Rectal smooth muscle tissue (tissue), 1 donor: ENCODE data around the gene NUCB1.

Experiments
- H3K27ac ChIP-seq: one replicate; pipeline ENCODE4 v1.7.0; 2013; ENCODE audit warnings: low read depth, low read length, inconsistent platforms
- H3K27me3 ChIP-seq: one replicate; pipeline ENCODE4 v1.7.0; 2013; ENCODE audit warnings: low read length; ENCODE audit not compliant: control insufficient read depth, insufficient read depth
- H3K36me3 ChIP-seq: one replicate; pipeline ENCODE4 v1.7.0; 2013; ENCODE audit warnings: low read length; ENCODE audit not compliant: control insufficient read depth, insufficient read depth
- H3K4me1 ChIP-seq: one replicate; pipeline ENCODE4 v1.7.0; 2013; ENCODE audit warnings: low read length; ENCODE audit not compliant: control insufficient read depth, insufficient read depth
- H3K4me3 ChIP-seq: one replicate; pipeline ENCODE4 v1.7.0; 2013; ENCODE audit warnings: low read length
- H3K9ac ChIP-seq: one replicate; pipeline ENCODE4 v1.7.0; 2013; ENCODE audit warnings: low read length

The NUCB1 gene

DNA sequence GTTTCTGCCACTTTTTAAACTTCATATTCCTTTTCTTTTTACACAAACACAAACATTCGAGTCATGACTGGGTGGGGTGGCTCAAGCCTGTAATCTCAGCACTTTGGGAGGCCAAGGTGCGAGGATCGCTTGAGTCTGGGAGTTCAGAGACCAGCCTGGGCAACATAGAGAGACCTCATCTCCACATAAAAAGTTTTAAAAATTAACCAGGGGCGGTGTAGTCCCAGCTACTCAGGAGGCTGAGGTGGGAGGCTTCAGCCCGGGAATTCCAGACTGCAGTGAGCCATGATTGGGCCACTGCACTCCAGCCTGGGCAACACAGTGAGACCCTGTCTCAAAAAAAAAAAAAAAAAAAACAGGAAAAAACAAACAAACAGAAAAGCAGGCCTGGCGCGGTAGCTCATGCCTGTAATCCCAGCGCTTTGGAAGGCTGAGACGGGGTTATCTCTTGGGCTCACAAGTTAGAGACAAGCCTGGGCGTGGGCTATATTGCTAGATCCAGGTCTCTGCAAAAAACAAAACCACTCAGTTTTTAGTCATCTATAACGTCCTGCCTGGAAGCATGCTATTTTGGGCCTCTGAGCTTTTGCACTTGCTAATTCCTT lies 54.0 kb downstream of the NUCB1 start:
- peak overlapping the region; percentile 58 for H3K4me3 ChIP-seq
- no peak overlapping the region for H3K9ac ChIP-seq
- H3K36me3 ChIP-seq: no peaks in the 10 kb centered on the region
- peak overlapping the region; percentile 86 for H3K27ac ChIP-seq
- H3K4me1 ChIP-seq: peaks cover 4% of the 10 kb centered on the region
- no peaks in the 10 kb centered on the region for H3K27me3 ChIP-seq

DNA sequence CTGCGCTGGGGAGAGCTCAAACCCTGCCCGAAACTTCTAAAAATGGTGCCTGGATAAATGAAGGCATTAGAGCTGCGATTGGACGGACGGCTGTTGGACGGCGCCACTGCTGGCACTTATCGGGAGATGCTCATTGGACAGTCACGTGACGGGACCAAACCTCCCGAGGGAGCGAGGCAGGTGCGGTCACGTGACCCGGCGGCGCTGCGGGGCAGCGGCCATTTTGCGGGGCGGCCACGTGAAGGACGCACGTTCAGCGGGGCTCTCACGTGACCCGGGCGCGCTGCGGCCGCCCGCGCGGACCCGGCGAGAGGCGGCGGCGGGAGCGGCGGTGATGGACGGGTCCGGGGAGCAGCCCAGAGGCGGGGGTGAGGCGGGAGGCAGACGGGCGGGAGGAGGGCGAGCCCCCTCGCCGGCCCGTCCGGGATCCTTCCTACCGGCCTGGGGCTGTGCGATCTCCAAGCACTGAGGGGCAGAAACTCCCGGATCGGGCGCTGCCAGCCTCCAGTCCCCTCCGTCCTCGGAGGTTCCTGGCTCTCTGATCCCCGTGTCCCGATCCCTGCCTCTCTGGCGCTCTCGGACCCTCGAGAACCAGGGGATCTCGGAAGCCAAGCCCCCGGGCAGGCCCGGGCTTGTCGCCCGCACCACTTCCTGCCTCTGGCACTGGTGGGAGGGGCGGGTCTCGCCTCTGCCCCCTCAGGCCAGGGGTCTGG lies 54.6 kb downstream of the NUCB1 start, which contains the start of gene BAX:
BAX (plus strand) TSS at position 281 of the 713 bp plus-strand sequence; CDS start at position 335, 54 bp downstream.
- H3K27me3 ChIP-seq: no peaks in the 10 kb centered on the region
- H3K27ac ChIP-seq: peak within 1 kb of the TSS; percentile 86
- peak within 1 kb of the TSS; percentile 97 for H3K4me3 ChIP-seq
- peak within 1 kb of the TSS; percentile 100 for H3K9ac ChIP-seq
- no peaks in the 10 kb centered on the region for H3K36me3 ChIP-seq
- H3K4me1 ChIP-seq: peaks cover 4% of the 10 kb centered on the region

DNA sequence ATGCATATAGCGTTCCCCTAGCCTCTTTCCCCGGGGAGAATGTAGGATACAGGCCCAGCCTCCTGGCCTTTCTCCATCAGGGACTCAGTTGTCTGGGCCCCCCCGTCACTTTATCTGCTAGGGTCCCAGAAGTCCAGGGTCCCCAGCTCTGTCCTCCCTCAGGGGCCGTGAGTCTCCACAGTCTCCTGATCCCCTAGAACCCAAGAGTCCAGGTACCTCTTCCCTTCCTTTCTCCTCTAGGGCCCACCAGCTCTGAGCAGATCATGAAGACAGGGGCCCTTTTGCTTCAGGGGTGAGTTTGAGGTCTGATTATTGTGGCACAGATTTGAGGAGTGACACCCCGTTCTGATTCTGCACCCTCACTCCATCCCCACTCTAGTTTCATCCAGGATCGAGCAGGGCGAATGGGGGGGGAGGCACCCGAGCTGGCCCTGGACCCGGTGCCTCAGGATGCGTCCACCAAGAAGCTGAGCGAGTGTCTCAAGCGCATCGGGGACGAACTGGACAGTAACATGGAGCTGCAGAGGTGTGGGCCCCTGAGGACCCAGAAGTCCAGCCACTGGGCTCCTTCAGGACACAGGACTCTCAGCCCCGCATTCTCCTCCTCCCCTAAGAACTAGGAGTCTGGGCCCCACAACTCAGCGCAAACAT lies 55.3 kb downstream of the NUCB1 start:
- Histone ChIP-seq H3K27ac (peak overlapping the region; percentile 86), H3K4me3 (peak overlapping the region; percentile 97), H3K9ac (peak overlapping the region; percentile 100), H3K4me1 (peaks cover 4% of the 10 kb centered on the region), H3K27me3 (no peaks in the 10 kb centered on the region), H3K36me3 (no peaks in the 10 kb centered on the region)

DNA sequence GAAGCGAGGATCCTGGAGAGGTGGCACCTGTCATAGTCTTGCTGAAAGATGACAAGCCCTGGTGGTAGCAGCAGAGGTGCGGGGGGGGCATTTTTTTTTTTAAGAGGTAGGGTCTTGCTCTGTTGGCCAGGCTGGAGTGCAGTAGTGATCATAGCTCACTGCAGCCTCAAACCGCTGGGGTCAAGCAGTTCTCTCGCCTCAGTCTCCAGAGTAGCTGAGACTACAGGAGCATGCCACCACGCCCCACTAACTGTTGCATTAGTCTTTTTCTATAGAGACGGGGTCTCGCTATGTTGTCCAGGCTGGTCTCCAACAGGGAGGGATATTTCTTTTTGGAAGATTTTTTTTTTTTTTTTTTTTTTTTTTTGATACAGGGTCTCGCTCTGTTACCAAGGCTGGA lies 57.9 kb downstream of the NUCB1 start:
- no peak overlapping the region for H3K4me3 ChIP-seq
- H3K27me3 ChIP-seq: no peaks in the 10 kb centered on the region
- no peak overlapping the region for H3K27ac ChIP-seq
- H3K36me3 ChIP-seq: no peaks in the 10 kb centered on the region
- peaks cover 4% of the 10 kb centered on the region for H3K4me1 ChIP-seq
- no peak overlapping the region for H3K9ac ChIP-seq

DNA sequence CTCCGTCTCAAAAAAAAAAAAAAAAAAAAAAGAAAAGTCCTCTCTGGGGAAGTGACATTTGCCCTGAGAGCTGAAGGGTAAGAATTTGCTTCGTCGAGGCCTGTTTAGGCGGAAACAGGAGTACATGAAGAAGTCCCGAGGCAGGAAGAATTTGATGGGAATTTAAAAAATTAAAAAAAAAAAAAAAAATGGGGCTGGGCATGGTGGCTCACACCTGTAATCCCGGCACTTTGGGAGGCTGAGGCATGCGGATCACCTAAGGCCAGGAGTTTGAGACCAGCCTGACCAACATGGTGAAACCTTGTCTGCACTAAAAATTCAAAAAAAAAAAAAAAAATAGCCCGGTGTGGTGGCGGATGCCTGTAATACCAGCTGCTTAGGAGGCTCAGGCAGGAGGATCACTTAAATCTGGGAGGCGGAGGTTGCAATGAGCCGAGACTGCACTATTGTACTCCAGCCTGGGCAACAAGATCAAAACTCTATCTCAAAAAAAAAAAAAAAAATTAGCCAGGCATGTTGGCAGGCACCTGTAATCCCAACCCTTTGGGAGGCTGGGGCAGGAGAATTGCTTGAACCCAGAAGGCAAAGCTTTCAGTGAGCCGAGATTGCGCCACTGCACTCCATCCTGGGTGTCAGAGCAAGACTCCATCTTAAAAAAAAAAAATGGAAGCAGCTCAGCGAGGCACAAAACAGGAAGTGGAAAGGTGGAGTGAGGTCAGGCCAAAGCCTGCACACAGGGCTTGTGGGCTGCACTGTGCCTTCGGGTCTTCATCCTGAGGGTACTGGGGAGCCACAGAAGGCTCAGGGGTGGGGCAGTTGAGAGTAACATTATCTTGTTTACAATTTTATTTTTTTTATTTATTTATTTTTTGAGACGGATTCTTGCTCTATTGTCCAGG lies 59.5 kb downstream of the NUCB1 start:
- Histone ChIP-seq H3K27me3 (no peaks in the 10 kb centered on the region), H3K4me1 (peaks cover 19% of the 10 kb centered on the region), H3K36me3 (no peaks in the 10 kb centered on the region), H3K27ac (no peak overlapping the region), H3K4me3 (no peak overlapping the region), H3K9ac (no peak overlapping the region)

DNA sequence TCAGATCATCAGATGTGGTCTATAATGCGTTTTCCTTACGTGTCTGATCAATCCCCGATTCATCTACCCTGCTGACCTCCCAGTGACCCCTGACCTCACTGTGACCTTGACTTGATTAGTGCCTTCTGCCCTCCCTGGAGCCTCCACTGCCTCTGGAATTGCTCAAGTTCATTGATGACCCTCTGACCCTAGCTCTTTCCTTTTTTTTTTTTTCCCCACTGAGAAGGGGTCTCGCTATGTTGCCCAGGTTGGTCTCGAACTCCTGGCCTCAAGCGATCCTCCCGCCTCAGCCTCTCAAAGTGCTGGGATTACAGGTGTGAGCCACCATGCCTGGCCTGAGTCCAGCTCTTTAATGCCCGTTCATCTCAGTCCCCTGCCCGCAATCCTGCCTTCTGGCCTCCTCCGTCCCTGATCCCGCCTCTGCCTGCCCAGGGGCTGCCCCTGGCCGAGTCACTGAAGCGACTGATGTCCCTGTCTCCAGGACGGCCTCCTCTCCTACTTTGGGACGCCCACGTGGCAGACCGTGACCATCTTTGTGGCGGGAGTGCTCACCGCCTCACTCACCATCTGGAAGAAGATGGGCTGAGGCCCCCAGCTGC lies 61.0 kb downstream of the NUCB1 start:
- Histone ChIP-seq H3K27me3 (no peaks in the 10 kb centered on the region), H3K9ac (no peak overlapping the region), H3K36me3 (peaks cover under 1% of the 10 kb centered on the region), H3K27ac (no peak overlapping the region), H3K4me1 (peaks cover 16% of the 10 kb centered on the region), H3K4me3 (no peak overlapping the region)

DNA sequence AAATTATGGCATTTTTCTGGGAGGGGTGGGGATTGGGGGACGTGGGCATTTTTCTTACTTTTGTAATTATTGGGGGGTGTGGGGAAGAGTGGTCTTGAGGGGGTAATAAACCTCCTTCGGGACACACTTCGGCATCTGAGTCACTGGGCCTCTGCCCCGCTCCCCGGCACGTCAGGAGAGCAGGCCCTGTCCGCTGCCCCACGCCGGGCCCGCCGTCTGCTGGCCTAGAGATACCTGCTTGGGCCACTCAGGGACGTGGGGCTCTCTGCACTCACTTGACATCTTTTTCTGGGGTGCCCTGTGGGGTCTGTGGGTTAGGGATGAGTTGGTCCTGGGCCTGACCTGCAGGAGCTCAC lies 61.5 kb downstream of the NUCB1 start:
- H3K4me3 ChIP-seq: no peak overlapping the region
- H3K27me3 ChIP-seq: no peaks in the 10 kb centered on the region
- peak overlapping the region; percentile 24 for H3K27ac ChIP-seq
- H3K36me3 ChIP-seq: peaks cover 5% of the 10 kb centered on the region
- H3K4me1 ChIP-seq: peaks cover 21% of the 10 kb centered on the region
- peak overlapping the region; percentile 49 for H3K9ac ChIP-seq

DNA sequence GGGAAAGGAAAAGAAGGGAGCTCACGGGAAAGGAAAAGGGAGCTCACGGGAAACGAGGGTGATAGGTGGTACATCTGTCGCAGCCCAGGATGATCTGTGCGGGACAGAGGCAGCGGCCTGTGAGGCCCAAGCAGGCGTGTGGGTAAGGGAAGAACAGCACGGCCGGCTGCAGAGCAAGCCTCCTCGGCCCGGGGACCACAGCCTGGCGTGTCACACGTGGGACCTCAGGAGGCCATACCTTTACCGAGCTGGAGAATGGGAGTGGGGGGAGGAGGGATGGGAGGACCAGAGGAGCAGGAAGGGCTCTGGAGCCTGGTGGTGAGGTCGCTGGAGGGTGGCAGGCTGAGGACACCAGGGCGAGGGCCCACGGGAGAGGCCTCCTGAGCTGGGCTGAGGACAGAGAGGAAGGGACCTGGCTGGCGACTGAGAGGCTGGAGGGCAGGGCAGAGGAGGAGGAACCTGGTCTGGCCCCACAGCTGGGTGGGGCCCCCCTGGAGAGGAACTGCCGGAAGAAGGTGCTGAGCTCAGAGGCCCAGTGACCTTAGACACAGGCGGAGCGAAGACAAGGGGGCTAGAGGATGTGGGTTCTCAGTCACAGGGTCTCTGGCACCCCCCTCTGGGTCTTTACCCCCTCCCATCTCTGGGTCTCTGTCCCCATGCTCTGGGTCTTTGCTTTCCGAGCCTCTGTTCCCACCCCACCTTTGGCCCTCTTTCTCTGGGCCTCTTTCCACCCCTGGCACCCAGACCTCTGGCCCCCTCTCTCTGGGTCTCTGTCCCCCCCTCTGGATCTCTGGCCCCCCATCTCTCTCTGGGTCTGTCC lies 62.1 kb downstream of the NUCB1 start:
- peak overlapping the region; percentile 49 for H3K9ac ChIP-seq
- H3K4me3 ChIP-seq: peak overlapping the region; percentile 9

DNA sequence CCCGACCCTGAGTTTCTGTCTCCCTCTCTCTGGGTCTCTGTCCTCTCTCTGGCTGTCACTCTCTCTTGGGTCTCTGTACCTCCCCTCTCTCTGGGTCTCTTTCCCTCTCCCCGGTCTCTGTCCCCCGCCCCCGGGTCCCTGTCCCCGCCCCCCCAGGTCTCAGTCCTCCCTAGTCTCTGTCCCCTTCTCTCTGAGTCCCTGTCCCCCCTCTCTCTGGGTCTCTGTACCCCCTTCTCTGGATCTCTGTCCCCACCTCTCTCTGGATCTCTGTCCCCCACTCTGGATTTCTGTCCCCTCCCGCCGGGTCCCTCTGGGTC lies 62.7 kb downstream of the NUCB1 start:
- peaks cover 24% of the 10 kb centered on the region for H3K4me1 ChIP-seq
- peak overlapping the region; percentile 49 for H3K9ac ChIP-seq
- peak overlapping the region; percentile 9 for H3K4me3 ChIP-seq
- H3K27ac ChIP-seq: peak overlapping the region; percentile 40
- no peaks in the 10 kb centered on the region for H3K27me3 ChIP-seq
- peaks cover 9% of the 10 kb centered on the region for H3K36me3 ChIP-seq

More for the DNA sequence above, 62.1 kb downstream of the NUCB1 start:
- peaks cover 24% of the 10 kb centered on the region for H3K4me1 ChIP-seq
- H3K36me3 ChIP-seq: peaks cover 9% of the 10 kb centered on the region
- H3K27me3 ChIP-seq: no peaks in the 10 kb centered on the region
- H3K27ac ChIP-seq: peak overlapping the region; percentile 40

DNA sequence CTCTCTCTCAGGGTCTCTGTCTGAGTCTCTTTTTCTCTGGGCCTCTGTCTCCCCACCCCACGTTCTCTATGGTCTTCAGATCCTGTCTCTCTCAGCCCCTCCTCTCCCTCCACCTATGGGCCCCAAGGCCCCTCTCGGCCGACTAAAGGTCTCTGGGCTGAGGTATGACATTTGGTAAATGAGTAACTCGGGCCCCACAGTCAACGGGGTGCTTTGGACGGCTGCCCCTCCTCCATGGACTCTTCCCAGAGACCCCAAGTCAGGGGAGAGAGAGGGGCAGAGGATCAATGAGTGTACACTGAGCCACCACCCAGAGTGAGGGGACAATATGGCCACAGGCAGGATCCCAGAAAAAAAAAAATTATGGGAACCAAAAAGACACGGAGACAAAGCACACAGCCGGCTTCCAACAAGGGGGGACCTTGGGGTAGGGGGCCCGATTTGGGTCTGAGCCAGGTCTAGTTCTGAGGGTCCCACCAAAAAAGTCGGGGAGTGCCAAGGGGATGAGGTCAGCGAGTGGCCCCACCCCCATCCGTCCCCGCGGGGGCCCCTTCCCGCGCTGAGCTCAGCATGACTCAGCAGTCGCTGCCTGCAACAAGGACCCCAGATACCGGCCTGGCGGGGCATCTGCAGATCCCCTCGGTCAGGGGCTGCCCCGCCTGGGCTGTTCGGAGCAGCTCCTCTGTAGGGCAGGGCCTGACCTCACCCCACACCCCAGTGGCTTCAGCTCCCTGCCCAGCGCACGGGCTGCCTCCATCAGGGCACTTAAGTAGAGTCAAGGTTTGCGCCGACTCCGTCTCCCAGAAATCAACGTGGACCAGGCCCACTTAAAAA lies 63.5 kb downstream of the NUCB1 start:
- Histone ChIP-seq H3K27me3 (no peaks in the 10 kb centered on the region), H3K36me3 (peaks cover 9% of the 10 kb centered on the region)

More for the DNA sequence above, 63.5 kb downstream of the NUCB1 start:
- Histone ChIP-seq H3K4me1 (peaks cover 24% of the 10 kb centered on the region), H3K27ac (peak overlapping the region; percentile 90), H3K9ac (peak overlapping the region; percentile 32), H3K4me3 (peak overlapping the region; percentile 57)
